Mesenchymal stem cell (in vitro differentiated cells and primary cell): ENCODE data around the gene ACAP3.

Experiments
- DNase-seq: peaks from one replicate; pipeline ENCODE4 v3.0.0-alpha.2; 2013
- H2AFZ ChIP-seq: one replicate; pipeline ENCODE4 v1.6.1; 2013; ENCODE audit warnings: low read depth, mild to moderate bottlenecking, control low read depth, inconsistent platforms, low read length, moderate library complexity
- H2AK5ac ChIP-seq: 2 replicates; pipeline ENCODE4 v1.6.1; 2013; ENCODE audit warnings: low read length, moderate library complexity, mild to moderate bottlenecking, inconsistent platforms; ENCODE audit not compliant: severe bottlenecking
- H2BK120ac ChIP-seq: one replicate; pipeline ENCODE4 v1.6.1; 2013; ENCODE audit warnings: low read depth, mild to moderate bottlenecking, inconsistent platforms, low read length, moderate library complexity
- H2BK12ac ChIP-seq, 2 experiments: one replicate each; pipeline ENCODE4 v1.6.1; 2013; ENCODE audit warnings: inconsistent platforms in 2 of 2, low read length in 2 of 2, mild to moderate bottlenecking in 2 of 2, moderate library complexity in 2 of 2, control low read depth in 1 of 2
- H2BK15ac ChIP-seq: one replicate; pipeline ENCODE4 v1.6.1; 2013; ENCODE audit warnings: mild to moderate bottlenecking, low read depth, inconsistent platforms; ENCODE audit not compliant: poor library complexity, severe bottlenecking
- H2BK5ac ChIP-seq: 2 replicates; pipeline ENCODE4 v1.6.1; 2013; ENCODE audit warnings: low read depth, mild to moderate bottlenecking, low read length, control low read depth, inconsistent platforms; ENCODE audit not compliant: poor library complexity, severe bottlenecking
- H3K14ac ChIP-seq, 2 experiments: one replicate each; pipeline ENCODE4 v1.6.1; 2013; ENCODE audit warnings: inconsistent platforms in 2 of 2, low read length in 2 of 2, control low read depth in 1 of 2, mild to moderate bottlenecking in 1 of 2, moderate library complexity in 1 of 2
- H3K18ac ChIP-seq, 2 experiments: one replicate each; pipeline ENCODE4 v1.6.1; 2013; ENCODE audit warnings: inconsistent platforms in 2 of 2, low read length in 2 of 2, control low read depth in 1 of 2, low read depth in 1 of 2, mild to moderate bottlenecking in 1 of 2
- H3K23ac ChIP-seq, 2 experiments: one replicate each; pipeline ENCODE4 v1.6.1; 2013; ENCODE audit warnings: inconsistent platforms in 2 of 2, low read length in 2 of 2, mild to moderate bottlenecking in 2 of 2, moderate library complexity in 2 of 2, control low read depth in 1 of 2
- H3K27ac ChIP-seq: 2 replicates; pipeline ENCODE4 v1.5.1; 2013; ENCODE audit warnings: mild to moderate bottlenecking, moderate library complexity, low read length, control low read depth, inconsistent platforms; ENCODE audit not compliant: poor library complexity, severe bottlenecking
- H3K27me3 ChIP-seq, 2 experiments: 2 replicates each; pipeline versions ENCODE4 v1.6.1 to v1.7.0; 2013; ENCODE audit warnings: low read length in 2 of 2, mild to moderate bottlenecking in 2 of 2, moderate library complexity in 2 of 2, control low read depth in 1 of 2, inconsistent platforms in 1 of 2; ENCODE audit not compliant: control insufficient read depth in 1 of 2, insufficient read depth in 1 of 2
- H3K36me3 ChIP-seq, 2 experiments: 2 replicates each; pipeline versions ENCODE4 v1.6.1 to v1.7.0; 2013; ENCODE audit warnings: low read length in 2 of 2, control low read depth in 1 of 2, inconsistent platforms in 1 of 2, low read depth in 1 of 2, mild to moderate bottlenecking in 1 of 2; ENCODE audit not compliant: insufficient read depth in 2 of 2, control insufficient read depth in 1 of 2
- H3K4ac ChIP-seq, 2 experiments: one replicate each; pipeline ENCODE4 v1.6.1; 2013; ENCODE audit warnings: inconsistent platforms in 2 of 2, low read length in 2 of 2, mild to moderate bottlenecking in 2 of 2, moderate library complexity in 2 of 2, control low read depth in 1 of 2, low read depth in 1 of 2
- H3K4me1 ChIP-seq: 2 replicates; pipeline ENCODE4 v1.6.1; 2013; ENCODE audit warnings: low read depth, low read length, control low read depth; ENCODE audit not compliant: control insufficient read depth, insufficient read depth
- H3K4me2 ChIP-seq: 2 replicates; pipeline ENCODE4 v1.6.1; 2013; ENCODE audit warnings: low read length, mild to moderate bottlenecking, inconsistent platforms; ENCODE audit not compliant: poor library complexity, severe bottlenecking
- H3K4me3 ChIP-seq, 2 experiments: 2 replicates each; pipeline versions ENCODE4 v1.5.1 to v1.7.0; 2013; ENCODE audit warnings: low read length in 2 of 2, mild to moderate bottlenecking in 2 of 2, control low read depth in 1 of 2, low read depth in 1 of 2; ENCODE audit not compliant: insufficient read depth in 1 of 2
- H3K79me1 ChIP-seq: replicated peaks from 2 replicates; pipeline ENCODE4 v1.6.1; 2013; ENCODE audit warnings: mild to moderate bottlenecking, control low read depth, low read length, inconsistent platforms; ENCODE audit not compliant: poor library complexity, severe bottlenecking
- H3K9ac ChIP-seq: 2 replicates; pipeline ENCODE4 v1.7.0; 2013; ENCODE audit warnings: mild to moderate bottlenecking, low read length, moderate library complexity
- H3K9me3 ChIP-seq: 2 replicates; pipeline ENCODE4 v1.7.0; 2013; ENCODE audit warnings: mild to moderate bottlenecking, low read length; ENCODE audit not compliant: control insufficient read depth
- H4K8ac ChIP-seq: one replicate; pipeline ENCODE4 v1.6.1; 2013; ENCODE audit warnings: inconsistent platforms, mild to moderate bottlenecking, low read length, moderate library complexity
- H4K91ac ChIP-seq: one replicate; pipeline ENCODE4 v1.6.1; 2013; ENCODE audit warnings: mild to moderate bottlenecking, low read length, inconsistent platforms
- WGBS: methylation state at CpG from one replicate; pipeline ENCODE4 v1.1.7; 2013; ENCODE audit warnings: mixed read lengths; 5-methylcytosine and 5-hydroxymethylcytosine counted together

Gene ACAP3

GRCh38 chr1:1256956-1257871 is 50.5 kb downstream of the ACAP3 start:
- Histone ChIP-seq H3K4me3 (no peak overlapping the region), H3K18ac (no peak overlapping the region), H3K4me1 (peaks cover 25% of the 10 kb centered on the region), H3K9me3 (no peaks in the 10 kb centered on the region), H2BK12ac (no peak overlapping the region), H2BK15ac (no peak overlapping the region), H3K9ac (no peak overlapping the region), H3K36me3 (peaks cover 74 to 89% of the 10 kb centered on the region in 2 experiments), H3K27me3 (no peaks in the 10 kb centered on the region), H4K91ac (no peak overlapping the region), H2AK5ac (no peak overlapping the region), H3K4me2 (no peak overlapping the region), H3K79me1 (peaks cover 44% of the 10 kb centered on the region), H3K23ac (no peak overlapping the region), H3K27ac (no peak overlapping the region), H3K14ac (no peak overlapping the region), H2BK120ac (no peak overlapping the region), H3K4ac (no peak overlapping the region), H2AFZ (no peak overlapping the region), H4K8ac (no peak overlapping the region), H2BK5ac (no peak overlapping the region)
- 96% methylated on average over 25 of the region's 31 CpGs for WGBS
- DNase-seq = no peak

GRCh38 chr1:1255611-1256010 is 52.1 kb downstream of the ACAP3 start:
- Histone ChIP-seq H2AK5ac (no peak overlapping the region), H3K23ac (no peak overlapping the region), H3K4me3 (no peak overlapping the region), H3K27me3 (no peaks in the 10 kb centered on the region), H3K79me1 (peaks cover 43% of the 10 kb centered on the region), H2BK15ac (no peak overlapping the region), H3K9me3 (no peaks in the 10 kb centered on the region), H3K14ac (no peak overlapping the region), H2BK12ac (no peak overlapping the region), H2BK120ac (no peak overlapping the region), H2BK5ac (no peak overlapping the region), H4K8ac (no peak overlapping the region), H3K18ac (no peak overlapping the region), H3K9ac (no peak overlapping the region), H3K27ac (no peak overlapping the region), H3K4me1 (peaks cover 24% of the 10 kb centered on the region), H4K91ac (no peak overlapping the region), H3K36me3 (peaks cover 62 to 90% of the 10 kb centered on the region in 2 experiments), H2AFZ (no peak overlapping the region), H3K4ac (no peak overlapping the region), H3K4me2 (no peak overlapping the region)
- 94% methylated on average over 10 of the region's 10 CpGs for WGBS
- DNase-seq = no peak

- H4K91ac ChIP-seq = no peak overlapping the region
- H3K27ac ChIP-seq = no peak overlapping the region
- H3K79me1 ChIP-seq = peaks cover 44% of the 10 kb centered on the region
- no peak overlapping the region for H3K4me3 ChIP-seq
- H3K18ac ChIP-seq = no peak overlapping the region
- no peak for DNase-seq
- H2AFZ ChIP-seq = no peak overlapping the region
- no peak overlapping the region for H3K9ac ChIP-seq
- no peak overlapping the region for H3K4me2 ChIP-seq
- H3K9me3 ChIP-seq = no peaks in the 10 kb centered on the region
- no peak overlapping the region for H2BK12ac ChIP-seq
- no peak overlapping the region for H2BK120ac ChIP-seq
- H2BK15ac ChIP-seq = no peak overlapping the region
- no peak overlapping the region for H3K14ac ChIP-seq
- H4K8ac ChIP-seq = no peak overlapping the region
- H2AK5ac ChIP-seq = no peak overlapping the region
- 99% methylated on average over 26 of the region's 26 CpGs for WGBS
- peaks cover 57 to 87% of the 10 kb centered on the region in 2 experiments for H3K36me3 ChIP-seq
- no peaks in the 10 kb centered on the region for H3K27me3 ChIP-seq
- peaks cover 26% of the 10 kb centered on the region for H3K4me1 ChIP-seq
- H3K4ac ChIP-seq = no peak overlapping the region
- no peak overlapping the region for H2BK5ac ChIP-seq
- no peak overlapping the region for H3K23ac ChIP-seq
Measured at GRCh38 chr1:1255078-1255477, 52.7 kb downstream of the ACAP3 start.

- H4K91ac ChIP-seq = no peak overlapping the region
- H2AFZ ChIP-seq = no peak overlapping the region
- no peak overlapping the region for H3K4me2 ChIP-seq
- no peak overlapping the region for H3K27ac ChIP-seq
- no peak overlapping the region for H3K4me3 ChIP-seq
- no peak for DNase-seq
- H2BK12ac ChIP-seq = no peak overlapping the region
- H3K18ac ChIP-seq = no peak overlapping the region
- 96% methylated on average over 21 of the region's 21 CpGs for WGBS
- no peak overlapping the region for H2BK5ac ChIP-seq
- peaks cover 26% of the 10 kb centered on the region for H3K4me1 ChIP-seq
- H3K79me1 ChIP-seq = peaks cover 46% of the 10 kb centered on the region
- H3K27me3 ChIP-seq = no peaks in the 10 kb centered on the region
- H4K8ac ChIP-seq = no peak overlapping the region
- no peak overlapping the region for H2BK120ac ChIP-seq
- H3K9me3 ChIP-seq = no peaks in the 10 kb centered on the region
- no peak overlapping the region for H2AK5ac ChIP-seq
- H3K14ac ChIP-seq = no peak overlapping the region
- H3K4ac ChIP-seq = no peak overlapping the region
- peaks cover 53 to 82% of the 10 kb centered on the region in 2 experiments for H3K36me3 ChIP-seq
- no peak overlapping the region for H2BK15ac ChIP-seq
- no peak overlapping the region for H3K23ac ChIP-seq
- no peak overlapping the region for H3K9ac ChIP-seq
Measured at GRCh38 chr1:1254667-1254998, 53.1 kb downstream of the ACAP3 start.
